B cell (primary cell): ENCODE results near the gene GPATCH1. TPM values are rescaled to one million over a fixed set of nuclear protein-coding genes. Genes with fewer than 3 reads are reported as not detected.

ENCODE experiments used
- ATAC-seq: fragments of 200-7000 bp; cut with Tn5 transposase; one replicate; pipeline ENCODE4 v1.10.0; 2021; ENCODE audit warnings: low read depth, mild to moderate bottlenecking, moderate number of reproducible peaks, moderate library complexity
- CTCF ChIA-PET: fragments of 350-600 bp; sonication (Branson Sonifier 250); formaldehyde crosslinking; loops from one replicate; lab custom pipeline; 2021; ENCODE audit warnings: antibody characterized with exemption, inconsistent platforms; lab: Charles Lee
- POLR2A ChIA-PET: fragments of 350-600 bp; sonication (Branson Sonifier 250); formaldehyde crosslinking; loops from one replicate; lab custom pipeline; 2021; ENCODE audit warnings: antibody characterized with exemption; lab: Charles Lee
- DNase-seq: peaks from one replicate; pipeline ENCODE4 v3.0.0; 2013
- H2AFZ ChIP-seq: 2 replicates; pipeline ENCODE4 v1.6.1; 2012; ENCODE audit warnings: mild to moderate bottlenecking, low read depth, low read length; ENCODE audit not compliant: insufficient read depth, poor library complexity, severe bottlenecking
- H3K27ac ChIP-seq, 2 donors: 1 replicate in 1 of 2; 2 replicates in 1 of 2; pipeline ENCODE4 v1.5.1; 2012 to 2013; ENCODE audit warnings: low read length in 2 of 2, mild to moderate bottlenecking in 2 of 2, moderate library complexity in 1 of 2
- H3K27me3 ChIP-seq, 4 experiments: fragments of 200-600 bp in 1 of 4; sonication (generic) in 1 of 4; replicated peaks in 1 of 4; 1 replicate in 2 of 4; 2 replicates in 2 of 4; pipeline versions ENCODE4 v1.6.1 to v1.7.0; 2013 to 2016; ENCODE audit warnings: low read length in 3 of 4, mild to moderate bottlenecking in 2 of 4, mixed read lengths in 1 of 4, moderate library complexity in 1 of 4; ENCODE audit not compliant: insufficient read depth in 4 of 4, control insufficient read depth in 3 of 4; ENCODE audit errors: control extremely low read depth in 1 of 4
- H3K36me3 ChIP-seq, 2 experiments: replicated peaks in 1 of 2; 1 replicate in 1 of 2; 2 replicates in 1 of 2; pipeline versions ENCODE4 v1.6.1 to v1.7.1; 2013; ENCODE audit warnings: low read length in 1 of 2; ENCODE audit not compliant: insufficient read depth in 2 of 2, control insufficient read depth in 1 of 2; ENCODE audit errors: control extremely low read depth in 1 of 2, extremely low read depth in 1 of 2
- H3K4me1 ChIP-seq, 2 donors: fragments of 200-600 bp in 1 of 2; sonication (generic) in 1 of 2; 1 replicate in 1 of 2; 2 replicates in 1 of 2; pipeline versions ENCODE4 v1.5.1 to v1.6.1; 2013 to 2017; ENCODE audit warnings: low read length in 2 of 2; ENCODE audit not compliant: control insufficient read depth in 2 of 2, insufficient read depth in 2 of 2
- H3K4me2 ChIP-seq: replicated peaks from 2 replicates; pipeline ENCODE3; 2012; ENCODE audit warnings: mild to moderate bottlenecking, low read depth, low read length; ENCODE audit not compliant: poor library complexity, severe bottlenecking
- H3K4me3 ChIP-seq, 5 experiments: fragments of 200-600 bp in 1 of 5; sonication (generic) in 1 of 5; 1 replicate in 3 of 5; 2 replicates in 2 of 5; pipeline versions ENCODE4 v1.5.1 to v1.7.0; 2011 to 2016; ENCODE audit warnings: low read length in 4 of 5, mild to moderate bottlenecking in 4 of 5, low read depth in 2 of 5, control low read depth in 1 of 5, moderate library complexity in 1 of 5; ENCODE audit not compliant: insufficient read depth in 1 of 5; ENCODE audit errors: control extremely low read depth in 1 of 5, extremely low read depth in 1 of 5
- H3K79me2 ChIP-seq: fragments of 200-600 bp; sonication (generic); one replicate; pipeline ENCODE4 v1.6.0; 2016; ENCODE audit warnings: low read length; ENCODE audit not compliant: control insufficient read depth, insufficient read depth
- H3K9ac ChIP-seq: fragments of 200-600 bp; sonication (generic); 2 replicates; pipeline ENCODE4 v1.6.1; 2017; ENCODE audit warnings: mild to moderate bottlenecking, low read length, moderate library complexity
- H3K9me3 ChIP-seq, 3 donors: one replicate each; pipeline versions ENCODE4 v1.6.1 to v1.7.1; 2013; ENCODE audit warnings: low read length in 2 of 3; ENCODE audit not compliant: control insufficient read depth in 2 of 3, insufficient read depth in 1 of 3; ENCODE audit errors: control extremely low read depth in 1 of 3
- H4K20me1 ChIP-seq: 2 replicates; pipeline ENCODE4 v1.6.0; 2012; ENCODE audit warnings: mild to moderate bottlenecking, low read length; ENCODE audit not compliant: insufficient read depth, control insufficient read depth, poor library complexity, severe bottlenecking
- H3K27ac Mint-ChIP-seq: one replicate; pipeline ENCODE4 v1.8.0; 2021; ENCODE audit warnings: mixed read lengths
- H3K27me3 Mint-ChIP-seq: one replicate; pipeline ENCODE4 v1.8.0; 2021; ENCODE audit warnings: mixed read lengths
- H3K4me1 Mint-ChIP-seq: one replicate; pipeline ENCODE4 v1.8.0; 2021; ENCODE audit warnings: mixed read lengths
- H3K4me3 Mint-ChIP-seq: one replicate; pipeline ENCODE4 v1.8.0; 2021; ENCODE audit warnings: mixed read lengths
- H3K9me3 Mint-ChIP-seq: one replicate; pipeline ENCODE4 v1.8.0; 2022; ENCODE audit warnings: mixed read lengths; ENCODE audit not compliant: insufficient read depth
- CTCF ChIP-seq: fragments of 200-600 bp; IDR thresholded peaks from one replicate; pipeline ENCODE4 v1.8.0; 2022; ENCODE audit warnings: antibody characterized with exemption, mild to moderate bottlenecking
- EZH2 ChIP-seq: IDR thresholded peaks from 2 replicates; pipeline ENCODE4 v1.6.1; 2012; ENCODE audit warnings: borderline replicate concordance, low read depth, mild to moderate bottlenecking, moderate library complexity, low read length; ENCODE audit not compliant: insufficient read depth, poor library complexity, severe bottlenecking
- WGBS: methylation state at CpG from one replicate; pipeline ENCODE4 v1.1.5; 2013; ENCODE audit warnings: missing lambda C conversion rate; ENCODE audit not compliant: insufficient coverage; 5-methylcytosine and 5-hydroxymethylcytosine counted together
- intact Hi-C: fragments of 100-400 bp; cut with micrococcal nuclease; formaldehyde crosslinking; loops from one replicate; pipeline ENCODE4 v1.10.0; 2022
- polyA plus RNA-seq: library from polyadenylated mRNA; depleted of rRNA; stranded (reverse); fragments of >200 nt; gene quantifications from 2 replicates; pipeline ENCODE4 v1.2.3, GENCODE V29; 2012
- total RNA-seq, 2 donors: library from RNA; stranded (reverse); fragments of 120-200 nt in 1 of 2; gene quantifications; 1 replicate in 1 of 2; 2 replicates in 1 of 2; pipeline versions ENCODE4 v1.2.3 to v1.2.4, GENCODE V29; 2013 to 2022

The GPATCH1 gene
- total and polyA plus RNA-seq, 2 donors (not counting 1 experiment from before 2014, with no cell fraction given): 9.9 to 14.6 TPM

GRCh38 chr19:33100894-33101644 lies 20.1 kb downstream of the GPATCH1 start:
- TF ChIP-seq EZH2 (no peak), CTCF (no peak)
- ChIA-PET POLR2A (no interaction called here), CTCF (no interaction called here)
- Mint-ChIP-seq H3K4me1 (no peaks in the 10 kb centered on the region), H3K9me3 (no peaks in the 10 kb centered on the region), H3K4me3 (no peak overlapping the region), H3K27ac (no peak overlapping the region), H3K27me3 (no peaks in the 10 kb centered on the region)
- H3K4me2 ChIP-seq: no peak overlapping the region
- no peak for DNase-seq
- peaks cover 0 to 42% of the 10 kb centered on the region in 2 experiments for H3K36me3 ChIP-seq
- H2AFZ ChIP-seq: no peak overlapping the region
- H4K20me1 ChIP-seq: no peaks in the 10 kb centered on the region
- H3K79me2 ChIP-seq: no peaks in the 10 kb centered on the region
- intact Hi-C loops: no loop called here
- no peaks in the 10 kb centered on the region for H3K9me3 ChIP-seq
- H3K27ac ChIP-seq: no peak overlapping the region
- no peak for ATAC-seq
- H3K9ac ChIP-seq: no peak overlapping the region
- no peak overlapping the region for H3K4me3 ChIP-seq
- H3K27me3 ChIP-seq: no peaks in the 10 kb centered on the region
- no peaks in the 10 kb centered on the region for H3K4me1 ChIP-seq
- WGBS: 96% methylated on average over 4 of the region's 10 CpGs

- Mint-ChIP-seq H3K9me3 (no peaks in the 10 kb centered on the region), H3K4me3 (no peak overlapping the region), H3K27me3 (no peaks in the 10 kb centered on the region), H3K4me1 (no peaks in the 10 kb centered on the region), H3K27ac (no peak overlapping the region)
- Histone ChIP-seq H3K4me3 (no peak overlapping the region), H3K9me3 (no peaks in the 10 kb centered on the region), H3K79me2 (no peaks in the 10 kb centered on the region), H2AFZ (no peak overlapping the region), H3K27me3 (no peaks in the 10 kb centered on the region), H3K9ac (no peak overlapping the region), H3K36me3 (peaks cover 0 to 45% of the 10 kb centered on the region in 2 experiments), H4K20me1 (no peaks in the 10 kb centered on the region), H3K4me2 (no peak overlapping the region), H3K4me1 (no peaks in the 10 kb centered on the region), H3K27ac (no peak overlapping the region)
- ATAC-seq (no peak), DNase-seq (no peak)
- ChIA-PET POLR2A (no interaction called here), CTCF (interaction anchor here (0.6 to 1.1 kb wide), 2 partner anchors 9 to 81 kb away, joined by 3 read pairs; no protein-coding TSS in a partner anchor)
- intact Hi-C loops: no loop called here
- TF ChIP-seq CTCF: no peak
- no peak for TF ChIP-seq EZH2
- WGBS: 97% methylated on average over 3 of the region's 6 CpGs
Observed at GRCh38 chr19:33102893-33103292, 21.9 kb downstream of the GPATCH1 start.
